Suppressor macrophage (primary cell): ENCODE data around the gene AKR1A1.
"Not testable (repeated sequence)": the region's sequence is repeated elsewhere in the genome, so short reads cannot be mapped to it uniquely, and the experiment has no call there.

Source experiments
- DNase-seq, 4 experiments: peaks; one replicate each; pipeline ENCODE4 v3.0.0-alpha.2; 2020 to 2022

Gene AKR1A1

DNA sequence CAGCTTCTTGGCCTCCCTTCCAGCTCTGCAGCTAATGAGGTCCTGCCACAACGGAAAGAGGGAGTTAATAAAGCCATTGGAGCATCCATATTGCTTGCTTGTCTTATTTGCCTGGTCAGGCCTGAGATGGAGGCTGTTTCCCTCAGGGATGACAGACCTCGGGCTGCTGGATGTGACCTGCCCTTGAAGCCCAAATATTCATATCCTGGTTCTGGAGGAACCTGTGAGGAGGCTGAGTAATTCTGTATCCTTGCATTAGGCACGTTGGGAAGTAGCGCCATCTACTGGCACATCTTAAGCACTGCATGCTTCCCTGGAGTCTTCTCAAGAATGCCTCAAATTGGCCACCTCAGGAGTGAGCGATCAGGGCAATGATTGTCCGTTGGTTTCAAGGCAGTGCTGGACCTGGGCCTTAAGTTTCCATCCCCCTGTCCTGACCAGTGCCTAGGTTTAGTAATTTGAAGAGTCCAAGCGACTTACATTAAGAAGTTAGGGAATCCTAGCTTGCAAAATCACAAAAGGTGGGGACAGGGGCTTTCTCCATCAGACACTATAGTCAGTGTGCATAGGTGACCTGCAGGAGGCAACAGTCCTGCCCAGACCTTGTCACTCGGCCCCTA lies 19.4 kb downstream of the AKR1A1 start:
- peak; percentile 78 to 83 (median 82) for DNase-seq

DNA sequence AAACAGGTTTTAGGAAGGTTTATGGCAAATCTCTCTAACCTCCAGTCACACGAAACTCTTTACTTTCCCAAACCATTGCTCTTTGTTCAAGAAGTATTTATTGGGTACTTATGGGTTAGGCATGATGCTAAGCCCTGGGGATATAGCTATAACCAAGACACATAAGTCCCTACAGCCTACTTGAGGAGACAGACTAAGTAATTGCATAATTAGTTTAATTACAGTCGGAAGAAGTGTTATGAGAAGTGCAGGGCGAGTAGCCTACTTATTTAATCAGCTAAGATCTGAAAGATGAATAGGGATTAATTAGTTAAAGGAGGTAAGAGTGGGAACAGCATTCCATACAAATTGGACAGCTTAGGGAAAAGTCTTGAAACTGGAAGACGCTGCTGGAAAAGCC lies 20.0 kb downstream of the AKR1A1 start:
- no peak for DNase-seq

DNA sequence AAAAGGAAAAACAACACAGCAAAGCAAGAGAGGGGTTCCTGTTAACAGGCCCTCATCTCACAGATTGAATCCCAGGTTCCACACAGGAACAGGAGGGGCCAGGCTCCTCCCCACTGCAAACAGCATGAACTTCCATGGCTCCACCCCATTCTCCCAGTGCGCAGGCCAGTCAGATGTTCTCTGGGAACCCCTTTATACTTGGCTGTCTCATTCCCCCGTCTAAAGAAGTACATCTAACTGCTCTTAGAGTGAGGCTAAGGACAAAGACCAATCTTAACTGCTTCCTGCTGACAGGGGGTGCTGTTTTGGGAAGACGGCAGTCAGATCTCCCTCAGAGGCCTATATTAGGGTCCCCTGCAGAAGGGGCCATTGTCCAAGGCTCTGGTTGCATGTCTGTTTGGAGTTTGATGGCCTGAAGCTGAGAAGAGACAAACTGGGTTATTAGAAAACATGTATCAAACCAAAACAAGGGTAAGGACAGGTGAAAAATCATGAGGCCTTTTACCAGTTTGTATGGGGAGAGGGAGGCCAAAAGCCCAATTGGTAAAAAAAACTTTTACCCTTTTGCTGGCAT lies 22.7 kb downstream of the AKR1A1 start:
- DNase-seq, result no peak

DNA sequence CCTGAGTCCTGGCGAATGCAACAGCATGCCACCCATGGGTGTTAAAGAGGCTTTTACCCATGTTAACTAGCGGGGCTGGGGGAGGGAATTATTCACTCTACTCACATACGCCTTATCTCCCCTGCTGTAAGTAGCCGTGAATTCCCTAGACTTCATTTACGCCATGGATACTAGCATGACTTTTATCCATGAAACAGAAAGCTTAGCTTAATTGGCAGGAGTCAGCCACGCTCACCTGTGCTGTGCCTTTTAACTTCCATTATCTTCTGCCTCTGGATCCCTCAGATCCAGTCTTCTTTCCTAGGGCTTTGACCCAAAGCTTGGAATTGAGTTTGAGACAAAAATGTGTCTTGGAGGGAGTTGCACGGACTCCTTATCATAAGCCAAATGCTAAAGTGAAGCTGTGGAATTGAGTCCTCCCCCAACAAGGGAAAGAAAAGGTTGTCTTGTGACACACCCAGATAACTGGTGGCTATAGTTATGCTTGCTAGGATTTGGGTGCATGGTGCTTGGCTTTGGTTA lies 23.5 kb downstream of the AKR1A1 start:
- DNase-seq, result no peak

DNA sequence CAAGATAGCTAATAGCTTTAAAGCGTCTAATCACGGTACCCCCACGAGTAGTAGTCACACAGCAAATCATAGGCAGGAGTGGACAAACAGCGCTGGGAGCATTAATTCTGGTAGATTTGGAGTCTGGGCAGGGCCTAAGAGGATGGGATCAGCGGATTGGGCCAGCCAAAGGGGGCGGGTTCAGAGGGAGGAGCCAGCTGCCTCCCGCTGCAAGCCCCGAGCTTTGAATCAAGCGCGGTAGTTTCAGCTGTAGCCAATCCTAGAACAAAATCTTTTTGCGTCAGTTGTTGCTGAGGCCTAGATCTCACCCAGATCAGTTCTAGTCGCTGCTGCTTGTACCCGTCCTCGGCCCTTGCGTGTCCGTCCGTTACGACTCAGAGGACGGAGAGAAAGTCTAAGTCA lies 32.6 kb downstream of the AKR1A1 start:
- DNase-seq, result peak; percentile 96 to 98 (median 98)

DNA sequence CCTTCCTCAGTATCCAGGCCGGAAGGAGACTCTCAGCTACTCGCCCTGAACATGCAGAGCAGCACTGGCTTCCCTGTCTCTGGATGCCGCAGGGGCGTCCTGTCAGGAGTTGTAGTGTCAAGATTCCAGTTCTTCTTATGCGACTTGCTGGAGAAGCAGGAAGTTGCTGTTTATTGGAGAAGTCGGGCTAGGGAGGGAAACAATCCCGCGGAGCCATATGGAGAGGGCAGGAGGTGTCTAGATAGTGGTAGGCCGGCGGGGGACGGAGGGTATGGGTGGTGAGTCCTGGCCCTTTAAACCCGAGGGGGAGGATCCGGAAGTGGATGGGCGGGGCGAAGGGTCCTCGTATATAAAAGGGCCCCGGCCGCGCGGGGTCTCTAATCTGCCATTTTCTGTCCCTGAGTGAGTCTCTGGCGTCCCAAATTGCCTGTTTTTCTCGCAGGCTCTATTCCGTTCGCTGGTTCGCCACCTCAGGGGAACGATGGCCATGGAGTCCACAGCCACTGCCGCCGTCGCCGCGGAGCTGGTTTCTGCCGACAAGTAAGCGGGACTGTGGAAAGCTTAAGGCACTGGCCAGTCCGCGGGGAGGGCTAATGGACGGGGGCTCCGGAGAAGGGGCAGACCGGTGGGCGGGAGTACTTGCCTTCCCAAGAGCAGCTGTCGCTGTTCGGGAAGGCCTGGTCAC lies 33.2 kb downstream of the AKR1A1 start, which contains the start of gene NASP:
Gene NASP, plus strand, starts transcription at position 376 of the 685 bp plus-strand sequence. Its CDS starts 106 bp downstream, at position 482.
- peak; percentile 89 to 93 (median 92) for DNase-seq

DNA sequence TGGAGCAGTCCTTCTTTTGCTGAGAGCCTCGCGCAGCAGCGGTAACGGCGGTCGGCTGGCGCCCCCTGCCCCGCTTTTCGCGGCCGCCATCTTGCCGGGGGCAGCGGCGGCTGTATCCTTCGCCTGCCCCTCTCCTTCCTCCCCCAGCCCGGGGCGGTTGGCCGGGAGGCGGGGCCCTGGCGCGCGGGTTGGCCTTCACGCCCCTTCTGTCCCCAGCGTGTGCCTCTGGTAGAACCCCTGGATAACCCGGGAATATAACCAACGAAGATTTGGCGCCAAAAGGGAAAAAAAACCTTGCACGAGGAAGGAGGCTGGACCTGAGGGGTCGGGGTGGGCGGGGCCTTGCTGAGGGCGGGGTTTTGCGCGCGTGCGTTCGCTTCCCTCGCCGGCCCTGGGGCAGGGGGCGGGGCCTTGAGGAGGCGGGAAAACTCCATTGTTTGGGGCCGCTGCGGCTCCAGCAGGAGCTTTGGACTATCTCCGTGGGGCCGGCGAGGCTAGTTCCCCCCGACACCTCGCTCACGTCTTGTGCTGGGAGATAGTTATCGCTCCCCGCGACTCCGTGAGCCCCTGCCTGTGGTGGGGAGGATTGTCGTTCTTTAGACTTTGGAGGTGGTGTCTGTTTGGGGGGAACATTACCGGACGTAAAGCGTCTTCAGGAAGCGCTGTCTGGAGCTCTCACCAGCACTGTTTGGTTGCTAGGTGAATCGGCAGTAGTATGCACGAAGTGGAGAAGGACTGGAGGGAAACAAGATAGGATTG lies 33.9 kb downstream of the AKR1A1 start:
- DNase-seq, result peak; percentile 90 to 96 (median 94)

DNA sequence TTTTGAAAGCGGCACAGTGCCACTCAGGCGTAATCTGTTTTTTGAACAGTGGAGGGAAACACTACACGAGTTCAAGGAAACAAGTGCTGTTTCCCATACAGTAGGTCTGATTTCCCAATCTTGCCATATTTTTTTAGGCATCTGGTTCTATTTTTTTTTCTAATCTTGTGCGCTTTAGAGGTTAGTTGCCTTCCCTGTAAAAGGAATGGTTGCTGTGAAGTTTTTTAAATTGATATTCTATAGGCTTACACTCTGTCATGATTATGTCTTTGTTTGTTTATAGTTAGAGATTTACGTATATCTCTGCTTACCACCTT lies 34.4 kb downstream of the AKR1A1 start:
- no peak for DNase-seq

DNA sequence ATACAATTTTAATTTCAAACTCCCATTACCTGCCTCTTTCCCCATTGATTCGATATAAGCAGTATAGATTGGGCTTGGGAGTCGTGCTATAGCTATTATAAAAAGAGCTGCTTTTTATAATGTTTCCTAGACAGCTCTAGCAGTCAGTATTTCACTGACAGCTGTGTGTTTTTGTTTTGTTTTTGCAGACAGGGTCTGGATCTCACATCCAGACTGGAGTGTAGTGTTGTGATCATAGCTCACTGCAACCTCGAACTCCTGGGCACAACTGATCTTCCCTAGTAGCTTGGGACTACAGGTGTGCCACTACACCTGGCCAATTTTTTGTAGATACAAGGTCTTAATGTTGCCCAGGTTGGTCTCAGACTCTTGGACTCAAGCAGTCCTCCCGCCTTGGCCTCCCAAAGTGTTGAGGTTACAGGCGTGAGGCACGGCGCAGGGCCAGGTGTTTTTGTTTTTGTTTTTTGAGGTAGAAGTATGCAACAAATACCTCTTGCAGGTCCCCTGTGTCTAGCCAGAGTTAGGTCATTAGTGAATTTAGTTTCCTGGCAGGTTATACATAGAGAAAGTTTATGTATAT lies 35.0 kb downstream of the AKR1A1 start:
- no peak for DNase-seq

DNA sequence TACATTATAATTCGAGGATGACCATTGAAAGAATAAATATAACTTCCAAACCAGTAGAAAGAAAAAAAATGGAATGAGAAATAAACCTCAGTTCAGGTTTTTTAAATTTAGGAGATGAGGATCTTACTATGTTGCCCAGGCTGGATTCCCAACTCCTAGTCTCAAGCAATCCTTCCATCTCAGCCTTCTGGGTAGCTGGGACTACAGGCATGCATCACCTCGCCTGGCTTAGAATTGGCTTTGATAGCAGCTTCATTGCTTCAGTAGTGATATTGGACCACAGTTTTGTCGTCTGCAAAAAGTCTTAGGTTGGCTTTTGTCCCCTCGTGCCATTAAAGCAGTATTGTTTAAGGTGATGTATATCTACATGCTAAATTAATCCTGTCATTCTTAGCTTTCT lies 36.1 kb downstream of the AKR1A1 start:
- DNase-seq, result no peak

DNA sequence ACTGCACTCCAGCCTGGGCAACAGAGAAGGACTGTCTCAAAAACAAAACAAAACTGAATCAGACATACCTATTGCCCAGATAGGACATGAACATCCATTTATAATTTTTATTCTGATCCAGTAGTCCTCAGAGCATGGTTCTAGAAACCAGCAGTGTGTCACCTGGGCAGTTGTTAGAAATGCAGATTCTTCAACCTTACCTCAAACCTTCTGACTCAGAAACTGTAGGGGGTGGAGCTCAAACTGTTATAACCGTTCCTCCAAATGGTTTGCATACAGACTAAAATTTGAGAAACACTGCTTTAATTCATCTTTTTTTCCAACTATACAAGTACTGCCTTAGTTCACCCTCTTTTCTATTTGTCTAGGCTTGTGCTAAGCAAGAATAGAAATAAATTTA lies 39.2 kb downstream of the AKR1A1 start:
- DNase-seq, result no peak

DNA sequence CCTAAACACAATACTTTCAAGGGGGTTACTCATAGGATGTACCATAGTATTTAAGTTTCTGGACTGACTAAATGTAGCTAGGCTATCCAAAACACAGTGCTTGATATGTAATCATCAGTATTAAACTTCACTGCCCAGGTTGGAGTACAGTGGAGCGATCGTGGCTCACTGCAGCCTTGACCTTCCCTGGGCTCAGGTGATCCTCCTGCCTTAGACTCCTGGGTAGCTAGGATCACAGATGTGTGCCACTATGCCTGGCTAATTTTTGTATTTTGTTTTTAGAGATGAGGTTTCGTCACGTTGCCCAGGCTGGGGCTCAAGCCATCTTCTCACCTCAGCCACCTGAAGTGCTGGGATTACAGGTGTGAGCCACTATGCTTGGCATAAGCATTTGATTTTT lies 43.8 kb downstream of the AKR1A1 start:
- DNase-seq, result no peak

DNA sequence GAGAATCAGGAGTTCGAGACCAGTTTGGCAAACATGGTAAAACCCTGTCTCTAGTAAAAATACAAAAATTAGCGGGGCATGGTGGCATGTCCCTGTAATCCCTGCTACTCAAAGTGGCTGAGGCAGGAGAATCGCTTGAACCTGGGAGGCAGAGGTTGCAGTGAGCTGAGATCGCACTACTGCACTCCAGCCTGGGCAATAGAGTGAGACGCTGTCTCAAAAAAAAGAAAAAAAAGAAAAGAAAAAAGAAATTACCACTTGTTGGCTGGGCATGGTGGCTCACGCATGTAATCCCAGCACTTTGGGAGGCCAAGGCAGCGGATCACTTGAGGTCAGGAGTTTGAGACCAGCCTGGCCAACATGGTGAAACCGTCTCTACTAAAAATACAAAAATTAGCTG lies 46.1 kb downstream of the AKR1A1 start:
- not testable (repeated sequence) for DNase-seq

DNA sequence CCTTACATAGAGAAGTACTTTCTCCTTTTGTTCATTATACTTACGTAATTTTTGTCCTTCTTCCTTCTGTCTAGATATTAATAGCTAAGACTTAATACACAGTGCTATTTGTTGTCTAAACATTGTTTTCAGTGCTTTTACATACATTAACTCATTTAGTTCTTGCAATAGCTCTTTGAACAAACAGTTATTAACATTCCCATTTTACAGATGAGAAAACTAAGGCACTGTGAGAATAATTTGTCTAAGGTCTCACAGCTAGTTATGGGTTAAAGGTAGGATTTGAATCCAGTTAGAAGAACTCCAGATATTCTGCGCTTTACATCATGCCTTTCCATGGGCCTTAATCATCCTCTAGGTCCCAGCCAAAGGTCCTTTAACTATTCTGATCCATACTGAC lies 53.6 kb downstream of the AKR1A1 start:
- DNase-seq, result no peak

DNA sequence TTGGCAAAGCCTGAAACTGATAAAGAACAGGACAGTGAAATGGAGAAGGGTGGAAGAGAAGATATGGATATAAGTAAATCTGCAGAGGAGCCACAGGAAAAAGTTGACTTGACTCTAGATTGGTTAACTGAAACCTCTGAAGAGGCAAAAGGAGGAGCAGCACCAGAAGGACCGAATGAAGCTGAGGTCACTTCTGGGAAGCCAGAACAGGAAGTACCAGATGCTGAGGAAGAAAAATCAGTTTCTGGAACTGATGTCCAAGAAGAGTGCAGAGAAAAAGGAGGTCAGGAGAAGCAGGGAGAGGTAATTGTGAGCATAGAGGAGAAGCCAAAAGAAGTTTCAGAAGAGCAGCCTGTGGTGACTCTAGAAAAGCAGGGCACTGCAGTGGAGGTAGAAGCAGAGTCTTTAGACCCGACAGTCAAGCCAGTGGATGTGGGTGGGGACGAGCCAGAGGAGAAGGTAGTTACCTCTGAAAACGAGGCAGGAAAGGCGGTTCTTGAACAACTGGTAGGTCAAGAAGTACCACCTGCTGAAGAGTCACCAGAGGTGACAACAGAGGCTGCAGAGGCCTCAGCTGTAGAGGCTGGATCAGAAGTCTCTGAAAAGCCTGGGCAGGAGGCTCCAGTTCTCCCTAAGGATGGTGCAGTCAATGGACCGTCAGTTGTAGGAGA lies 56.9 kb downstream of the AKR1A1 start:
- DNase-seq, result peak; percentile 19 to 52 (median 42)

DNA sequence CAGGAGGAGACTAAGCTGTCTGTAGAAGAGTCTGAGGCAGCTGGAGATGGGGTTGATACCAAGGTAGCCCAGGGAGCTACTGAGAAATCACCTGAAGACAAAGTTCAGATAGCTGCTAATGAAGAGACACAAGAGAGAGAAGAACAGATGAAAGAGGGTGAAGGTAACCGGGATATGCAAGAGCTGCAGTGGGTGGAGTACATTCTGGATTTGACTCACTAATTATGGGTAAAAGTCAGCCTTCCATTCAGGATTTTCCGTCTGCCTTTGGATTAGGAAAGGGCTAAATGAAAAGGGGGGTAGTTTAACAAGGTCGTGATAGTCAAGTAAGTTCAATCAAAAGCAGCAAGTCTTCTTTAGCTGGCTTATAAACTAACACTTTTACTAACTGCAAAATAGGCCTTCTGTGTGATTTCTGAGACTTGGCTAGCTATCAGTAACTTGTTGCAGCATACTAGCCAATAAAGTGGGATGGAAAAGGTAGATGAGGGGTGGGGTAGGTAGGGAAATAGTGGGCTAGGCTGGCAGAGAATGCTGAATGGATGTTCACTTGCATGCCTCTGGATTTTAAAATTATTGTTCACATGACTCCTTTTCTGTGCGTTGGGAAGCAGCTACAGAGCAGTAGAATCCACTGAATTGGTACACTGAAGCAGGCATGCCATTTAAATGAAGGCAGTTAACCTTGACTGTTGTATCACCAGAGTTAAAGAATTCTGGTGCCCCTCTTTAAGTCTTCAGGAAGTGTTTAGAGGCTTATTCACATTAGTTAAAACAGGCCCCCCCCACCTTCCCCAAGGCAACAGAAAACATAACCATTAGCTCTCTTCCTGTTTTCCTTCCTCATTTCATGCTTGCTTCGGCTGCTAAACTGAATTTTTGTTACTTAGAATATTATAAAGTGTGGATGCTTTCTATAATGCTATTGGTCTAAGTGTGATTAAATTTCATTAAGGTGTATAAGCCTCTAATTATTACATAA lies 57.8 kb downstream of the AKR1A1 start:
- peak; percentile 35 to 65 (median 40) for DNase-seq

DNA sequence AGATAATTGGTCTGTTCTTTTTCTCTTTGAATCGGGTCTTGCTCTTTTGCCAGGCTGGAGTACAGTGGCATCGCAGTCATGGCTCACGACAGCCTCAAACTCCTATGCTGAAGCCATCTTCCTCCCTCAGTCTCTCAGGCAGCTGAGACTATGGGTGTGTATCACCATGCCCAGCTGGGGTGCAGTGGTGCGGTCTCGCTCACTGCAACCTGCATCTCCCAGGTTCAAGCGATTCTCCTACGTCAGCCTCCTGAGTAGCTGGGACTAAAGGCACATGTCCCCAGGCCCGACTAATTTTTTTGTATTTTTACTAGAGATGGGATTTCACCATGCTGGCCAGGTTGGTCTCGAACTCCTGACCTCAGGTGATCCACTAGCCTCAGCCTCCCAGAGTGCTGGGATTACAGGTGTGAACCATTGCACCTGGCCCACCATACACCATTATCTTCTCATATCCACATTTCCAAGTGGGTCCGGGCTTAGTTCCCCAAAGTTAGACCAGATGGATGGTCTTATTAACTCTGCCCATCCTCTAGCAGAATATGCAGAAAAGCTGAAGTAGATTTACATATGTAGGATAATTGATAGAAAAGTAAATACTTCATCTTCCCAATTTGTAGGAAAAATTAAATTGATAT lies 60.1 kb downstream of the AKR1A1 start:
- no peak for DNase-seq

DNA sequence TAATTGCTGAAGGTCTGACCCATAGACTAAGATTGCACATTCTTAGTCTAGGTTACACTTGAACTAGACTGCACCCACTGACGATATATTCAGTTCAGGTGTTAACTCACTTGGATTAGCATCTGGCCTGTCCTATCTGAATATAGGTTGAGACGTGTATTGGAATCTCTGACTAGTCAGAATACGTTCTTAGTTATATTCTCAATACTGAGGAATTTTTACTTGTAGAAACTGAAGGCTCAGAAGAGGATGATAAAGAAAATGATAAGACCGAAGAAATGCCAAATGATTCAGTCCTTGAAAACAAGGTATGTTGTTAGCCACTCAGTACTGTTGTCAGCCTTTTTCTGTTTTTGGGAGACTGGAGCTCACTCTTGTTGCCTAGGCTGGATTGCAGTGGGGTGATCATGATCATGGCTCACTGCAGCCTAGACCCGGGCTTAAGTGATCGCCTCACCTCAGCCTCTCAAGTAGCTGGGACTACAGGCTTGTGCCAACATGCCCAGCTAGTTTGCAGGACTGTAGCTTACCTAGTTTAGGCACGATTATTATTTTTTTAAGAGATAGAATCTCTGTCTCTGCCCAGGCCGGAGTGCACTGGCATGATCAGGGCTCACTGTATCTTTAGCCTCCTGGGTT lies 62.4 kb downstream of the AKR1A1 start:
- DNase-seq, result no peak

DNA sequence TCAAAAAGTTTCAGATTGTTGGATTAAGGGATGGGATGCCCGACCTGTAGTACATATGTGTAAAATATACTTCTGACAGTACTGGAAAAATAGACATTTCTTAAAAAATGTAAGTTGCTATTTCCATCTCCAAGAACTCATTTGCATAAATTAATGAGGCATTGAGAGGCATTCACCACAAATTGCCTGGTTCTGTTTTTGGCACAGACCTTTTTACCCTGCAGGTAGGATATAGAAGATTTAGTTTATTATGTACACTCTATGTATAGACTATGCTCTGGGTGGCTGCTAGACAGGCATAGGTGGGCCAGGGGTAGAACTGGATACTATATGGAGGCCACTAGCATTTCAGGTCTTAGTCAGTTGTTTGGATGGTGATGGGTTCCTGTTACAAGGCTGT lies 65.3 kb downstream of the AKR1A1 start:
- DNase-seq, result no peak

DNA sequence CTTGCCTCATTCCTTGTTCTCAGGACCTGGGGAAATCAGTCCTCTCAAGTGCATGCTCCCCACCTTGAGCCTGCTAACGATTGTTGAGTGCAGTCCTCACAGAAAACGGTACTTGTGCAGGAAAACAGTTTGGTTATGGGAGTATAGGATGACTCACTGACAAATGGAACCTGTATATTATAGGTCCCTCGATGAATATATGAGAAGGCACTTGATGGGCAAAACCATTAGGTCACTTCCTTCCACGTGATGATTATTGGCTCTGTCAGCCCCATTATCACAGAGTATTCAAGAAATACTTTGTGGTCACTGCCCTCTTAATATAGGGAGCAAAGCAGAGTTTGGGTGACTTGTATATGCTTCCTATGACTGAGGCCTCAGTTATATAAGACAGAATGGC lies 67.0 kb downstream of the AKR1A1 start:
- no peak for DNase-seq
